ENCODE measurements around the gene HOMER2. TPM values are rescaled to one million over a fixed set of nuclear protein-coding genes. Genes with fewer than 3 reads are reported as not detected.

The HOMER2 gene
- total and polyA plus RNA-seq, 9 of the 15 experiments (the other 6 are each of a cell fraction or from before 2014, with no cell fraction given): 0.13 to 0.47 (median 0.29) TPM; not detected in 1

- POLR2A ChIA-PET: no interaction called here
- TF ChIP-seq ZHX1 (conservative IDR thresholded peaks at IDR 0.05; ENCODE audit: low read length) (no peak), KLF10 (CRISPR knock-in tag; IDR thresholded peaks at IDR 0.05) (no peak), KHSRP (IDR thresholded peaks at IDR 0.05) (no peak), BRD9 (IDR thresholded peaks at IDR 0.05; ENCODE audit: low read depth, partially characterized antibody) (no peak), SNIP1 (IDR thresholded peaks at IDR 0.05; ENCODE audit: low read depth) (no peak), SIN3A (IDR thresholded peaks at IDR 0.05; ENCODE audit: borderline replicate concordance in 2 of 2, control insufficient read depth in 1 of 2, low read depth in 2 of 2, low read length in 2 of 2) (no peak), TFAM (CRISPR knock-in tag; conservative IDR thresholded peaks at IDR 0.05) (no peak)
- TF ChIP-seq, protein P1, sequence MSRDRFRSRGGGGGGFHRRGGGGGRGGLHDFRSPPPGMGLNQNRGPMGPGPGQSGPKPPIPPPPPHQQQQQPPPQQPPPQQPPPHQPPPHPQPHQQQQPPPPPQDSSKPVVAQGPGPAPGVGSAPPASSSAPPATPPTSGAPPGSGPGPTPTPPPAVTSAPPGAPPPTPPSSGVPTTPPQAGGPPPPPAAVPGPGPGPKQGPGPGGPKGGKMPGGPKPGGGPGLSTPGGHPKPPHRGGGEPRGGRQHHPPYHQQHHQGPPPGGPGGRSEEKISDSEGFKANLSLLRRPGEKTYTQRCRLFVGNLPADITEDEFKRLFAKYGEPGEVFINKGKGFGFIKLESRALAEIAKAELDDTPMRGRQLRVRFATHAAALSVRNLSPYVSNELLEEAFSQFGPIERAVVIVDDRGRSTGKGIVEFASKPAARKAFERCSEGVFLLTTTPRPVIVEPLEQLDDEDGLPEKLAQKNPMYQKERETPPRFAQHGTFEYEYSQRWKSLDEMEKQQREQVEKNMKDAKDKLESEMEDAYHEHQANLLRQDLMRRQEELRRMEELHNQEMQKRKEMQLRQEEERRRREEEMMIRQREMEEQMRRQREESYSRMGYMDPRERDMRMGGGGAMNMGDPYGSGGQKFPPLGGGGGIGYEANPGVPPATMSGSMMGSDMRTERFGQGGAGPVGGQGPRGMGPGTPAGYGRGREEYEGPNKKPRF (IDR thresholded peaks at IDR 0.05; ENCODE audit: low read depth, low read length): no peak
Observed at GRCh38 chr15:82799183-82799841, 153.2 kb downstream of the HOMER2 start.

More at GRCh38 chr15:82799183-82799841, 153.2 kb downstream of the HOMER2 start:
- no peak overlapping the region for H3K4me2 ChIP-seq (ENCODE audit: insufficient read depth, low read length)
- no peaks in the 10 kb centered on the region for H3K79me2 ChIP-seq (ENCODE audit: control insufficient read depth, insufficient read depth, low read length)
- peaks cover 4% of the 10 kb centered on the region for H3K9me1 ChIP-seq (ENCODE audit: control insufficient read depth, insufficient read depth, low read length)
- CTCF ChIA-PET (ENCODE audit: low intra/inter-chr PET ratio): no interaction called here
- no TSS peak for BruUV-seq (replicated peaks)
- H2AFZ ChIP-seq (ENCODE audit: low read depth, low read length): no peak overlapping the region
- H3K36me3 ChIP-seq (ENCODE audit: control insufficient read depth, insufficient read depth, low read length): no peaks in the 10 kb centered on the region
- peak in 1 of 4 experiments; percentile 9 for DNase-seq (ENCODE audit: extremely low read depth in 1 of 4, low spot score in 3 of 4)
- in situ Hi-C loops (cut with MboI) (no loop called here), intact Hi-C loops (cut with micrococcal nuclease) (no loop called here)
- ATAC-seq: no peak
- H3K4me3 ChIP-seq: no peak overlapping the region
- H3K27ac ChIP-seq (ENCODE audit: extremely low read depth, low read depth, low read length): no peak overlapping the region
- FAIRE-seq: no peak
- H3K9ac ChIP-seq (ENCODE audit: insufficient read depth in 1 of 2, low read depth in 2 of 2, low read length in 2 of 2): peak overlapping the region in 1 of 2 experiments; percentile 54; a peak in 2 of 4 replicates
- 51% methylated on average over 6 of the region's 7 CpGs for WGBS (ENCODE audit: insufficient coverage, low coverage, missing lambda C conversion rate)
- H4K20me1 ChIP-seq (replicated peaks; ENCODE audit: control insufficient read depth, insufficient read depth, low read length): no peaks in the 10 kb centered on the region
- H3K4me1 ChIP-seq (replicated peaks in 1 of 2; ENCODE audit: control insufficient read depth in 2 of 2, insufficient read depth in 2 of 2, low read length in 2 of 2): peaks cover 23 to 36% of the 10 kb centered on the region in 2 experiments
- no peaks in the 10 kb centered on the region for H3K9me3 ChIP-seq (replicated peaks; ENCODE audit: control insufficient read depth, insufficient read depth, low read depth, low read length)
- no peaks in the 10 kb centered on the region for H3K27me3 ChIP-seq (ENCODE audit: control insufficient read depth in 2 of 2, insufficient read depth in 2 of 2, low read length in 2 of 2)

All from K562 (cell line).